ENCODE results near the gene IL11RA. TPM values are rescaled to one million over a fixed set of nuclear protein-coding genes. Genes with fewer than 3 reads are reported as not detected.

Gene IL11RA
- total and polyA plus RNA-seq, 9 of the 15 experiments (the other 6 are each of a cell fraction or from before 2014, with no cell fraction given), result 0.11 to 5.8 (median 2.8) TPM

- no peak for TF ChIP-seq ZNF639 (CRISPR knock-in tag; conservative IDR thresholded peaks at IDR 0.05 in 1 of 2, IDR thresholded peaks at IDR 0.05 in 1 of 2)
- TF ChIP-seq NFE2 (IDR thresholded peaks at IDR 0.05; ENCODE audit: low read depth), result 0 out of 2 replicates have a peak, but pooled peaks have one; percentile 11
- TF ChIP-seq SOX6 (IDR thresholded peaks at IDR 0.05), result 0 out of 2 replicates have a peak, but pooled peaks have one; percentile 23
- TF ChIP-seq TSHZ1 (CRISPR knock-in tag; IDR thresholded peaks at IDR 0.05), result no peak
- TF ChIP-seq GABPA (tag; conservative IDR thresholded peaks at IDR 0.05; ENCODE audit: low read depth), result peak; percentile 83
- no peak for TF ChIP-seq ATF2 (CRISPR knock-in tag; IDR thresholded peaks at IDR 0.05)
- no peak for TF ChIP-seq ZNF75A (CRISPR knock-in tag; IDR thresholded peaks at IDR 0.05)
- no peak for TF ChIP-seq TRIM28 (IDR thresholded peaks at IDR 0.05)
- TF ChIP-seq MBD1 (CRISPR knock-in tag; IDR thresholded peaks at IDR 0.05), result no peak
- TF ChIP-seq THRAP3 (IDR thresholded peaks at IDR 0.05; ENCODE audit: borderline replicate concordance), result no peak
- TF ChIP-seq SMC3 (conservative IDR thresholded peaks at IDR 0.05; ENCODE audit: insufficient read depth, low read depth, low read length), result no peak
- no peak for TF ChIP-seq ZBTB33 (CRISPR knock-in tag; IDR thresholded peaks at IDR 0.05)
- TF ChIP-seq KDM5B (IDR thresholded peaks at IDR 0.05; ENCODE audit: insufficient replicate concordance, low read depth, low read length), result peak; percentile 33
- TF ChIP-seq POLR2B (IDR thresholded peaks at IDR 0.05; ENCODE audit: low read depth, partially characterized antibody), result peak; percentile 31
Observed at GRCh38 chr9:34651876-34652601, at the start of gene IL11RA (continued).
